ENCODE results near the gene RGS6.

The RGS6 gene

DNA sequence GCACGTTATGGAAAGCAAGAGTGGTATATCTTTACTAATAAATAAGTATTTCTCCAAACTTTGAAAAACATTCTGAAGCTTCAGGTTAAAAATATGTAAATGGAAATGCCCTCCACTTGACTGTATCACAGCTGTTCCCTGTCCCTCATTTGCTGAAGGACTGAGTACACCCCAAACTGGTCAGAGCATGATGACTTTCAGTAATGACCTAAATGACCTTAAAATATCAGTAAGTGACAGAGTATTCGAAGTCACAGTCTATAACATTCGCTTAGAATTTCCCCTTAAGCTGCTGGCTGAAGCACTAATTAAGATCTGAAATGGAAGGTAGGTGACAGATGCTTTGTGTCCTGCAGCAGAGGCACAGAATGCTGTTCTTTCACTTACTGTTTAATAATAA, 191.5 kb downstream of the RGS6 start:
- no peak for DNase-seq (ENCODE audit: low read depth, low spot score)
- H3K4me1 ChIP-seq (ENCODE audit: insufficient read depth, insufficient read length): no peaks in the 10 kb centered on the region
- H3K9me3 ChIP-seq (ENCODE audit: insufficient read depth, low read length): no peaks in the 10 kb centered on the region
- H3K36me3 ChIP-seq (ENCODE audit: insufficient read depth, insufficient read length, low read length): no peaks in the 10 kb centered on the region
- no peak overlapping the region for H3K9ac ChIP-seq (ENCODE audit: insufficient read length, low read depth)
- no peak for TF ChIP-seq SUZ12 (IDR thresholded peaks at IDR 0.05; ENCODE audit: extremely low read depth, insufficient read depth, insufficient read length)
- no peak overlapping the region for H3K4me3 ChIP-seq (ENCODE audit: insufficient read length, low read depth)
- no peaks in the 10 kb centered on the region for H3K27me3 ChIP-seq (ENCODE audit: insufficient read depth, insufficient read length)

DNA sequence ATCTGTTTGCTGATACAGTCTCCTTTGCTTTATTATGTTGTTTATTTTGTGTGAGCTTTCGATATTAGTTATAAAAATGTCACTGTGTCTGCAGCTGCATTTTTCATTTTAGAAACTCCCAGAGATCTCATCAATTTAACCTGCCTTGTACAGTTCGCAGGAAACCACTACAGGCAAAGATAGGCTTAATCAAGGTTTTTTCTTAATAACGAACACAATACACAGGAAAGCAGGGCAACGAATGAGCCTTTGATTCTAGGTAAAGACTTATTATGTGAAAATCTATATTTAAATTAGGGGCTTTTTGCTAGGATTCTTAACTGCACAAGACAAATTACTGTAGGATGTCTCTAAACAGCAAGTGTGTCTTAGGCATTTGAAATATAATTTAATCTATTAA, 191.9 kb downstream of the RGS6 start:
- H3K36me3 ChIP-seq (ENCODE audit: insufficient read depth, insufficient read length, low read length): no peaks in the 10 kb centered on the region
- H3K4me3 ChIP-seq (ENCODE audit: insufficient read length, low read depth): no peak overlapping the region
- TF ChIP-seq ZNF274 (IDR thresholded peaks at IDR 0.05; ENCODE audit: low read depth, low read length): no peak
- no peak for TF ChIP-seq YY1 (IDR thresholded peaks at IDR 0.05; ENCODE audit: insufficient read depth, insufficient read length)
- no peak for TF ChIP-seq SUZ12 (IDR thresholded peaks at IDR 0.05; ENCODE audit: extremely low read depth, insufficient read depth, insufficient read length)
- H3K27me3 ChIP-seq (ENCODE audit: insufficient read depth, insufficient read length): no peaks in the 10 kb centered on the region
- no peak overlapping the region for H3K9ac ChIP-seq (ENCODE audit: insufficient read length, low read depth)
- H3K4me1 ChIP-seq (ENCODE audit: insufficient read depth, insufficient read length): no peaks in the 10 kb centered on the region
- H3K9me3 ChIP-seq (ENCODE audit: insufficient read depth, low read length): no peaks in the 10 kb centered on the region
- DNase-seq (ENCODE audit: low read depth, low spot score): no peak

DNA sequence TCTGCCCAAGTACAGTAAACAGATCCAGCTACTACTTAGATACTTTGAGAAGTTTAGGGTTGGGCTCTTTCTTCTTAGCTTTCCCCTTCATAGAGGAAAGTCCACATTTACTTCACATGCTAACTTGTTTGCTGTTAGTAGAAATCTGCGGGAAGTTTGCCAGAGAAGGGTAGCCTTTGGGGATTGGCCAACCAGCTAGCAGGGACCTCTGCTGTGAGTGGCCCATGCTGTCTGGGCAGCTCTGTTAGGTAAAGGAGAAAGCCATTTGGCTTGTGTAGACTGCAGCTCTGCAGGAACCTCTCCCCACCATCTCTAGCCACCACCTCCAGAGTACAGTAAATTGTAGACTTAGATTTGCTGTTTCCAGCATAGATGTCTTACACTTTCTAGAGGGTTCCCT, 193.9 kb downstream of the RGS6 start:
- Histone ChIP-seq H3K36me3 (ENCODE audit: insufficient read depth, insufficient read length, low read length) (no peaks in the 10 kb centered on the region), H3K9me3 (ENCODE audit: insufficient read depth, low read length) (no peaks in the 10 kb centered on the region), H3K4me3 (ENCODE audit: insufficient read length, low read depth) (no peak overlapping the region), H3K27me3 (ENCODE audit: insufficient read depth, insufficient read length) (no peaks in the 10 kb centered on the region), H3K4me1 (ENCODE audit: insufficient read depth, insufficient read length) (no peaks in the 10 kb centered on the region), H3K9ac (ENCODE audit: insufficient read length, low read depth) (no peak overlapping the region)
- DNase-seq (ENCODE audit: low read depth, low spot score): no peak
- TF ChIP-seq ZNF274 (IDR thresholded peaks at IDR 0.05; ENCODE audit: low read depth, low read length) (no peak), SUZ12 (IDR thresholded peaks at IDR 0.05; ENCODE audit: extremely low read depth, insufficient read depth, insufficient read length) (no peak), YY1 (IDR thresholded peaks at IDR 0.05; ENCODE audit: insufficient read depth, insufficient read length) (no peak)

DNA sequence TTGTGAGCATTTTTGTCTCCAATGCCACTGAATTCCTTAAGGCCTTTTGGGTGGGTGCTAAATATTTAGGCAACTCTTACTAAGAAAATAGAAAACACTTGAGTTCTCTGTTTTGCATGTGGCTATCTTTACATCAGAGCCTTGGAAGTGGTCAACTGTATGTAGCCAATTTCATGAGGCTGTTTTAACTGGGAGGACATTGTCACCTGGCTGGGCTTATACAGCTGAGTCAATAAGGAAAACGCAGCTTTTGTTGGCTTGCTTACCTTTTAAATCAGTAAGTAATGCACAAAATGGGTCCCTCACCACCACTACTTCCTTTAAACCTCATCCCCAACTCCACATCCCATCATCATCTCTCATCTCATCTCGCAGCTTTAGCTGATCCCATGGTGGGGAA, 194.3 kb downstream of the RGS6 start:
- no peak overlapping the region for H3K9ac ChIP-seq (ENCODE audit: insufficient read length, low read depth)

DNA sequence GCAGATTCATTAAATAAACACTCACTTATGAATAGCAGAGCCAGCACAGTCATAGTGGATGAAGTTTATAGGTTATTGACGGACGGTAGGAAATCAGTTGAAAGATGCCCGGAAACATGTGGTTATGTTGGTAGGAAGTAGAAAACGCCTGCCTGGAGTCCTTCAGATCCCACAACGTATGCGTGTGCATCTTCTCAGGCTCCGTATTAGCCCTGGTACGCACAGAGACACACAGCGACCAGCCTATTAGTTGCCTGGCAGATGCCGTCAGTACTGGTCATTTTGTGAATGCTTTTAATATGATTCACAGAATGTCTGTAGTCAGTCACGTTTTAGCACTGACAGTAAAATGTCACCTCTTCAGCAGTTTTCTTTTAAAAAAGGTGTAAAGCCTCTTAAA, 196.4 kb downstream of the RGS6 start:
- no peaks in the 10 kb centered on the region for H3K4me1 ChIP-seq (ENCODE audit: insufficient read depth, insufficient read length)
- no peaks in the 10 kb centered on the region for H3K27me3 ChIP-seq (ENCODE audit: insufficient read depth, insufficient read length)
- no peak overlapping the region for H3K9ac ChIP-seq (ENCODE audit: insufficient read length, low read depth)
- H3K4me3 ChIP-seq (ENCODE audit: insufficient read length, low read depth): no peak overlapping the region
- no peak for TF ChIP-seq ZNF274 (IDR thresholded peaks at IDR 0.05; ENCODE audit: low read depth, low read length)
- no peak for TF ChIP-seq YY1 (IDR thresholded peaks at IDR 0.05; ENCODE audit: insufficient read depth, insufficient read length)
- no peak for TF ChIP-seq SUZ12 (IDR thresholded peaks at IDR 0.05; ENCODE audit: extremely low read depth, insufficient read depth, insufficient read length)
- H3K9me3 ChIP-seq (ENCODE audit: insufficient read depth, low read length): no peaks in the 10 kb centered on the region
- H3K36me3 ChIP-seq (ENCODE audit: insufficient read depth, insufficient read length, low read length): no peaks in the 10 kb centered on the region
- DNase-seq (ENCODE audit: low read depth, low spot score): no peak

More for the DNA sequence above, 194.3 kb downstream of the RGS6 start:
- H3K4me1 ChIP-seq (ENCODE audit: insufficient read depth, insufficient read length): no peaks in the 10 kb centered on the region
- H3K36me3 ChIP-seq (ENCODE audit: insufficient read depth, insufficient read length, low read length): no peaks in the 10 kb centered on the region
- TF ChIP-seq SUZ12 (IDR thresholded peaks at IDR 0.05; ENCODE audit: extremely low read depth, insufficient read depth, insufficient read length): no peak
- no peak for TF ChIP-seq YY1 (IDR thresholded peaks at IDR 0.05; ENCODE audit: insufficient read depth, insufficient read length)
- no peak for TF ChIP-seq ZNF274 (IDR thresholded peaks at IDR 0.05; ENCODE audit: low read depth, low read length)
- H3K4me3 ChIP-seq (ENCODE audit: insufficient read length, low read depth): no peak overlapping the region
- DNase-seq (ENCODE audit: low read depth, low spot score): no peak
- no peaks in the 10 kb centered on the region for H3K27me3 ChIP-seq (ENCODE audit: insufficient read depth, insufficient read length)
- no peaks in the 10 kb centered on the region for H3K9me3 ChIP-seq (ENCODE audit: insufficient read depth, low read length)

DNA sequence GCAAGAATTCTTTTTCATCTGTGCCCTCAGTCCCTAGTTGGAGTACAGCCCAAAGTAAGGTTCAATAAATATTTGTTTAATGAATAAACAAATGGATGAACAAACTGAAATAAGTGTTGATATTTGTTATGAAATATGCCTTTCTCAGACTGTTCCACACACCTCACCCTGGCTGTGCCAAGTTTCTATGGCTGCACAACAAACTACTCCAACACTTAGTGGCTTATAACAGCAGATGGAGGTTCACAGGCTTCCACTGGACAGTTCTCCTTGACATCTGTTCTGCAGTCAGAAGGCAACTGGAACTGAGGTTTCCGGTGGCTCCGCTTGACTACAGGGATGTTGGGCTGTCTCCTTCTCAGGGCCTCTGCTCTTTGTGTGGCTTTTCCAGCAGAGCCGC, 197.1 kb downstream of the RGS6 start:
- Histone ChIP-seq H3K27me3 (ENCODE audit: insufficient read depth, insufficient read length) (no peaks in the 10 kb centered on the region), H3K36me3 (ENCODE audit: insufficient read depth, insufficient read length, low read length) (no peaks in the 10 kb centered on the region), H3K9ac (ENCODE audit: insufficient read length, low read depth) (no peak overlapping the region), H3K4me3 (ENCODE audit: insufficient read length, low read depth) (no peak overlapping the region), H3K4me1 (ENCODE audit: insufficient read depth, insufficient read length) (no peaks in the 10 kb centered on the region), H3K9me3 (ENCODE audit: insufficient read depth, low read length) (no peaks in the 10 kb centered on the region)
- TF ChIP-seq SUZ12 (IDR thresholded peaks at IDR 0.05; ENCODE audit: extremely low read depth, insufficient read depth, insufficient read length) (no peak), YY1 (IDR thresholded peaks at IDR 0.05; ENCODE audit: insufficient read depth, insufficient read length) (no peak), ZNF274 (IDR thresholded peaks at IDR 0.05; ENCODE audit: low read depth, low read length) (no peak)
- DNase-seq (ENCODE audit: low read depth, low spot score): no peak

DNA sequence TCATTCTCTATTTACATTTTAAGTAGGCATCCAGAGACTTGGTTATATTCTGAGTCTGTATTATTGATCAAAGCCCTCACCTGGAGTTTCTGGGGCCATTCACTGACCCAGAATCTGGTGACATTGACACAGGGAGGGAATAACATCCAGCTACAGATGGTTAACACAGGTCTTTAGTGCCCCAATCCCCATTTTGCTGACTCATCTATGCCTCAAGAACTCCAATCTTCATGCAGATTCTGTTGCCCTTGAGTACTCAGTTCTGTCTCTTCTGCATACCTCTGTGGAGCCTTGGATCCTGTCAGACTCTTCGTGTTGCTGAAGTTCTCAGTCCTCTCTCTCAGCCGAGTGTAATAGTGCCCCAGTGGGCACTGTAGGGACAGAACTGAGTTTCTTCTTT, 208.9 kb downstream of the RGS6 start:
- Histone ChIP-seq H3K4me3 (ENCODE audit: insufficient read length, low read depth) (no peak overlapping the region), H3K36me3 (ENCODE audit: insufficient read depth, insufficient read length, low read length) (no peaks in the 10 kb centered on the region), H3K4me1 (ENCODE audit: insufficient read depth, insufficient read length) (peaks cover 2% of the 10 kb centered on the region), H3K27me3 (ENCODE audit: insufficient read depth, insufficient read length) (no peaks in the 10 kb centered on the region), H3K9ac (ENCODE audit: insufficient read length, low read depth) (no peak overlapping the region), H3K9me3 (ENCODE audit: insufficient read depth, low read length) (0 out of 2 replicates have a peak, but pooled peaks cover 2% of the 10 kb centered on the region)
- TF ChIP-seq ZNF274 (IDR thresholded peaks at IDR 0.05; ENCODE audit: low read depth, low read length) (no peak), SUZ12 (IDR thresholded peaks at IDR 0.05; ENCODE audit: extremely low read depth, insufficient read depth, insufficient read length) (no peak), YY1 (IDR thresholded peaks at IDR 0.05; ENCODE audit: insufficient read depth, insufficient read length) (no peak)
- DNase-seq (ENCODE audit: low read depth, low spot score): no peak

DNA sequence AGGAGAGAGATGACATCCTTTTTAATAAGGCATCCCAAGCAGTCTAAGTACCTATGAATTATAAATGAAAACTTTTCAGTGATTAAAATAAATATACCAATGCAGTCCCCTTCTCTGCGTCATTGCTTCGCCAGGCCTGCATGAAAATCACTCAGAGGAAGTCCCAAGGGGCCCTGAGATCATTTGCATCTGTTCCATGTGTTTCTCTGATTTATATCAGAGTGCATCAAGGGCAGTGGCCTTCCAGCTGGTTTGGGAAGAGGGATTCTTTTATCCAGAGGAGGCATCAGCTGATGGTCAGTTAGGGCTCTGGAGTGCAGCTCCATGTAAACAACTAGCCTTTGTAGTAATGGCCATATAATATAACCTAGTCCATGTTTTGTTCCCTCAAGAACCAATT, 210.1 kb downstream of the RGS6 start:
- Histone ChIP-seq H3K4me1 (ENCODE audit: insufficient read depth, insufficient read length) (peaks cover 2% of the 10 kb centered on the region), H3K9ac (ENCODE audit: insufficient read length, low read depth) (no peak overlapping the region), H3K27me3 (ENCODE audit: insufficient read depth, insufficient read length) (no peaks in the 10 kb centered on the region), H3K9me3 (ENCODE audit: insufficient read depth, low read length) (no peaks in the 10 kb centered on the region), H3K4me3 (ENCODE audit: insufficient read length, low read depth) (no peak overlapping the region), H3K36me3 (ENCODE audit: insufficient read depth, insufficient read length, low read length) (no peaks in the 10 kb centered on the region)
- DNase-seq (ENCODE audit: low read depth, low spot score): no peak
- TF ChIP-seq SUZ12 (IDR thresholded peaks at IDR 0.05; ENCODE audit: extremely low read depth, insufficient read depth, insufficient read length) (no peak), ZNF274 (IDR thresholded peaks at IDR 0.05; ENCODE audit: low read depth, low read length) (no peak), YY1 (IDR thresholded peaks at IDR 0.05; ENCODE audit: insufficient read depth, insufficient read length) (no peak)
